CD1c-positive myeloid dendritic cell (primary cell): ENCODE measurements around the gene NDRG4.

Experiments
- DNase-seq: peaks from one replicate; pipeline ENCODE4 v3.0.0-alpha.2; 2016; ENCODE audit errors: extremely low spot score

The NDRG4 gene, protein sequence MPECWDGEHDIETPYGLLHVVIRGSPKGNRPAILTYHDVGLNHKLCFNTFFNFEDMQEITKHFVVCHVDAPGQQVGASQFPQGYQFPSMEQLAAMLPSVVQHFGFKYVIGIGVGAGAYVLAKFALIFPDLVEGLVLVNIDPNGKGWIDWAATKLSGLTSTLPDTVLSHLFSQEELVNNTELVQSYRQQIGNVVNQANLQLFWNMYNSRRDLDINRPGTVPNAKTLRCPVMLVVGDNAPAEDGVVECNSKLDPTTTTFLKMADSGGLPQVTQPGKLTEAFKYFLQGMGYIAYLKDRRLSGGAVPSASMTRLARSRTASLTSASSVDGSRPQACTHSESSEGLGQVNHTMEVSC

GRCh38 chr16:58499615-58500351 lies at the start of gene NDRG4:
NDRG4 (plus strand) TSS chr16:58500143; CDS start chr16:58500249, 106 bp downstream.
- peak; percentile 34 for DNase-seq

DNA sequence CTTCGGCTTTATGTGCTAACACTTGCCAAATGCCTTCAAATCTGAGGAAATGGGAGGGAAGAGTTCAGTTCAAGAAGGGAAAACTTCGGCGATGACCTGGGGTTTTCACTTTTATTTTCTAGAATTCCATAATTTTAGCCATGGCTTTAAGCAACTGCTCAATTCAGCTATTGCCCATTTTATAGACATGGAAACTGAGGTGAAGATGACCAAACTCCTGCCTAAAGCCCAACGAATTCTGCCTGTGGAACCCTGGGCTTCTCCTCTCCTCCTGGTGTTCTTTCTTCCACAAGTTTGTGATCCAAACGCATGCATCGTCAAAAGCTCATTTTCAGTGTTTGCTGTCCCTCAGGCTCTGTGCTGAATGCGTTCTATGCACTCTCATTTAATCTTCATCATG lies 49.4 kb upstream of the NDRG4 start:
- DNase-seq: no peak

GRCh38 chr16:58451265-58451689 lies 48.7 kb upstream of the NDRG4 start:
- DNase-seq: no peak

GRCh38 chr16:58451945-58452401 lies 48.0 kb upstream of the NDRG4 start:
- DNase-seq: peak; percentile 33

DNA sequence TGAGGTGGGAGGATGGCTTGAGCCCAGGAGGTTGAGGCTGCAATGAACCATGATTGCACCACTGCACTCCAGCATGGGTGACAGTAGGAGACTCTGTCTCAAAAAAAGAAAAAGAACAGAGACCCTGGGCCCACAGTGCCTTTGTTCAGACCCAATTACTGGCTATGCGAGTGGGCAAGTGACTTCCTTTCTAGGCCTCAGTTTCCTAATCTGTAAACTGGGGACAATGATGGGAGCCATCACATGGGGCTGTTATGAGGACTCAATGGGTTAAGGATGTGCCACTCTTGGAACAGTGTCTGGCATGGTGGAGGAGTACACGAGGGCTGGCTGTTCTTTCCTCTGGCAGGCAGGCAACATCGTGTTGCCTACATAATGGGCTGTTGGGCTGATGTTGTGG lies 47.3 kb upstream of the NDRG4 start:
- no peak for DNase-seq

GRCh38 chr16:58454178-58454577 lies 45.8 kb upstream of the NDRG4 start:
- DNase-seq: no peak

- no peak for DNase-seq
Observed at GRCh38 chr16:58454856-58455255, 45.1 kb upstream of the NDRG4 start.

DNA sequence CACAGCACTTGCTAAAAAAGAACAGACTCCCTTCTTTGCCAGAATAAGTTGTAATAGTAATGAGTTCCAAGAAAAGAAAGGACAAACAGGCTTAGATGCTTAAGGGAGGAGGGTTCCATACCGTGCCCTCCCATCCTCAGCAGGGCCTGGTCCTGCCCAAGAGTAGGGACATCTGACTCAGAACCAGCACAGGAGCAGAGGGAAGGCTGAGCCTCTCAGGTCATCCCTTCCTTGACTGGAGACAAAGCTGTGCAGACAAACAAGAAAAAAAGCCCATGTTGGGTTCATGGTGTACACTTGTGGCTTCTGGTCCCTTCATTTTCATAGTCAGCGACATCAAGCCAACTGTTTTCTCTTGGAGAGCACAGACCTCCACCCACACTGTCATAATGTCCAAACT lies 44.2 kb upstream of the NDRG4 start:
- DNase-seq: no peak

DNA sequence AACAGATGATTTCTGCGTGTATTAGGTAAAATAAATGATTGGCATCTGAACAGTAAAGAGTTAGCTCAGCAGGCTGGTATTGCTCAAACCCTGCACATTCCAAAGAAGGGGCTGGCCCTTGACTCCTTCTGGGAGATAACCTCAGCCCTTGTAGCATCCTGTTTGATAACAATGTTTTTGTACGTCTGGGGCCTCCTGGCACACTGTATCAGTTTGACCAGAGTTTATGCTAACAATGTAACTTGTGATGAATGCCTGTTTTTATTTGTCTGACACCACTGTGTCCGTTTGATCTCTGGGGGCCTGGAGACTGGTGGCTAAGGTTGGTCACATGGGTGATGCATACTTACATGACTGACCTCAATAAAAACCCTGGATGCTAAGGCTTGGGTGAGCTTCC lies 43.8 kb upstream of the NDRG4 start:
- DNase-seq: no peak

DNA sequence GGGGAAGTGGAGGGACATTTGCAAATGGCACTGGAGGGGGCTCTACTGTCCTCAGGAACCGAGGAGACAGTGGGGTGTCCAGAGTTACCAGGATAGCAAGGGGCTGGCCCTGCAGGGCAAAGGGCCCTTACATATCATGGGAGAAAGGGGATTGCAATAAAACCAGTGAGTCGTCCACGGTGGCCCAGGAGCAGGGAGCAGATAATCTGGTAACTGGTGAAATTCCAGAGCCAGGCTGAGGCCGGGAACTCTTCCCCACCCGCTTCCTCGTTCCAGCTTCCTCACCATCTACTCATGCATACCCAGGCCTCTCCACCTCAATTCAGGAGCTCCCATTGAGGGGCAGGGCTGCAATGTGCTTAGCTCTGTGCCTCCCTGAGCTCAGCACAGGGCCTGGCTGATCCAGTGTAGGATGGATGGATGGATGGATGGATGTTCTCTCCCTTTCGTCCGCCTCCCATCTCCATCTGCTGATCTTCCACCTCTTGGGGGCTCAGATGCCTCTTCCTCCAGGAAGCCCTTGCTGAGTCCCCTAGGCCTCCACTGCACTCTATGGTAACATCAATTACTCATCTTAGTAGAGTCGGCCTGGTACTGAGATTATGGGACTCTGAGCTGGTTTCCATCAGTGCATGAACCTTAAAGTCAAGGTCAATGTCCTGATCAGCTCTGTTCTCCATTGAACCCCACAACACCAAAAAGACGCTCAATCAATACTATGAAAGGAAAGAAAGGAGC lies 41.2 kb upstream of the NDRG4 start:
- DNase-seq: no peak

GRCh38 chr16:58459344-58460218 lies 40.4 kb upstream of the NDRG4 start:
- DNase-seq: peak; percentile 8

DNA sequence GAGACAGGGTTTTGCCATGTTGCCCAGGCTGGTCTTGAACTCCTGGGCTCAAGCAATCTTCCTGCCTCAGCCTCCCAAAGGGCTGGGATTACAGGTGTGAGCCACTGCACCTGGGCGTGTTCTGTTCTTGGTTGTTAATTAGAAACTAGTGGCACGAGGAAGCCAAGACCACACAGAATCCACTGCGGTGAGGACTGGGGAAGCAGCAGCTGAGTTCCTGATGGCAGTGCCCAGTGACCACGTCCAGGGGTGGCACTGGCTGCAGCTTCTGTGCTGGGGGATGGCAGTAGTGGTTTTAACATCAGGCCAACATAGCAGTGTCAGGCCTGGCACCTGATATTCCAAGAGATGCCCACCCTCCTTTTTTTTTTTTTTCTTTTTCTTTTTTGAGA lies 39.7 kb upstream of the NDRG4 start:
- no peak for DNase-seq

DNA sequence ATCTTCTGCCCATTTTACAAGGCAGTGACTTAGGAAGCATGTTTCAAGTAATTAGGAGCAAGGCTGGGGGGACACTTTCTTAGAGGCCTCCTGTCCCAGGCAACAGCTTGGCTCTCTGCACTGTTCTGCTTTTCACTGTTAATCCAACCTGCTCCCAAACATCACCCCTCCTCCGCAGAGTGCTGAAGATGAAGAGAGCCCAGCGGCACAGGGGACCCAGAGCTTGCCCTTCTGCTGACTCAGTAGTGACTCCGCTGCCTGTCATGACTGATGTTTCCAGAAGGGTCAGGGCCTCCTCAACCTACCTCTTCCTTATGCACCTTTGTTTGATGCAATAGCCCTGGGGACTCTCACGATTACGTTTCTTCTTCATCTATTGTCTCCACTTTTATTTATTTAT lies 38.9 kb upstream of the NDRG4 start:
- no peak for DNase-seq

DNA sequence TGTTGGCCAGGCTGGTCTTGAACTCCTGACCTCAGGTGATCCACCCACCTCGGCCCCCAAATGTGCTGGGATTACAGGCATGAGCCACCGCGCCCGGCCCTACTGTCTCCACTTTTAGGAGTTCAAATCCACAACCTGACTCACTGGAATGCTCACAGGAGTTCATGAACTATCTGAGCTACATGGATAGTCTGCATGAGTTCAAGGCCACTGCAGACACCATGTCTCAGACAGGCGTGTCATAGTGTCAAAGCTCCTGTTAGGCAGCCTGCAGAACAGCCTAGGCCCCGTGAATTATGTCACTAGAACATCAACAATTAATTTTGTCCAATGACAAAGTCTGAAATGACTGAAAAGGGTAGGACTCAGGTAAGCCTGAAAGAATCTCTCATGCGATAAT lies 38.3 kb upstream of the NDRG4 start:
- DNase-seq: no peak

DNA sequence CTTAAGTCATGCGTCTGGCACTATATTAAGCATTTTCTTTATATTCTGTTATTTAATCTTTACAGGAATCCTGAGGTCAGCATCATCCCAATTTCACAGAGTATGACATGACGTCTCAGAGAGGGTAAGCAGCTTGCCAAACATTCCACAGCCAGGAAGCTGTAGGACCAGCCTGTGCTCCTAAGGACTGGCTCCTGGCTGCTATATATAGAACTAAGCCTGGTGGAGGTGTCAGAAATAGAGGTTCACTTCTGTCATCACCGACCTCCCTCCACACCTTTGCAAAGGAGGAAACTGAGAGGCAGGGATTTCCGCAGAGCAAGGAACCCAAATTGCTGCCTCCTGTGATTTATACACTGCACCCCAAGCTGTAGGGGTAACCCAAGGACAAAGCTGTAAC lies 37.9 kb upstream of the NDRG4 start:
- DNase-seq: no peak

GRCh38 chr16:58462499-58462996 lies 37.4 kb upstream of the NDRG4 start:
- no peak for DNase-seq

DNA sequence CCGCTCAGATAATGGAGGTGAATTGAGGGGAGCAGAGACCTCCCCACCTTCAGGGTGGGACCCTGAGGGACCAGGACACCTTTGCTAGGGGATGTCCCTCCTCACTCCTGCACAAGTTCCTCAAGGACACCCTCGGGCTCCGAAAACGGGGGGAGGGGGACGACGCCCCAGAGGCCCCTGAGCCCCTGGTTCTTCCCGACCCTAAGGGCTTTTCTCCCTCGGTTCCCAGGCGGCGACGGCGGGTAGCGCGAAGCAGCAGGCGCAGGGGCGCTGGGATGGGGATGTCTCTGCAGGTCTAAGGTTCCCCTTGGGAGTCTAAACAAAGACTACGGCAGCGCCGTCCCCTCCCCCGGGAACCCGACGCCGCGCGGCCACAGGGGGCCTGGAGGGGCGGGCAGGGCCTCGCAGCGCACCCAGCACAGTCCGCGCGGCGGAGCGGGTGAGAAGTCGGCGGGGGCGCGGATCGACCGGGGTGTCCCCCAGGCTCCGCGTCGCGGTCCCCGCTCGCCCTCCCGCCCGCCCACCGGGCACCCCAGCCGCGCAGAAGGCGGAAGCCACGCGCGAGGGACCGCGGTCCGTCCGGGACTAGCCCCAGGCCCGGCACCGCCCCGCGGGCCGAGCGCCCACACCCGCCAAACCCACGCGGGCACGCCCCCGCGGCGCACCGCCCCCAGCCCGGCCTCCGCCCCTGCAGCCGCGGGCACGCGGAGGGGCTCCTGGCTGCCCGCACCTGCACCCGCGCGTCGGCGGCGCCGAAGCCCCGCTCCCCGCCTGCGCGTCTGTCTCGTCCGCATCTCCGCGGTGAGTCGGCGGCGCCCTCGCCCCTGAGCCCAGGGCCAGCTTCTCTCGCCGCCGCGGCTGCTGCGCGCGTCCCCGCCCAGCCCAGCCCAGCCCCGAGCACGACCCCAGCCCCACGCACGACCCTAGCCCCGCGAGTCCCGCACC lies 36.7 kb upstream of the NDRG4 start:
- no peak for DNase-seq

DNA sequence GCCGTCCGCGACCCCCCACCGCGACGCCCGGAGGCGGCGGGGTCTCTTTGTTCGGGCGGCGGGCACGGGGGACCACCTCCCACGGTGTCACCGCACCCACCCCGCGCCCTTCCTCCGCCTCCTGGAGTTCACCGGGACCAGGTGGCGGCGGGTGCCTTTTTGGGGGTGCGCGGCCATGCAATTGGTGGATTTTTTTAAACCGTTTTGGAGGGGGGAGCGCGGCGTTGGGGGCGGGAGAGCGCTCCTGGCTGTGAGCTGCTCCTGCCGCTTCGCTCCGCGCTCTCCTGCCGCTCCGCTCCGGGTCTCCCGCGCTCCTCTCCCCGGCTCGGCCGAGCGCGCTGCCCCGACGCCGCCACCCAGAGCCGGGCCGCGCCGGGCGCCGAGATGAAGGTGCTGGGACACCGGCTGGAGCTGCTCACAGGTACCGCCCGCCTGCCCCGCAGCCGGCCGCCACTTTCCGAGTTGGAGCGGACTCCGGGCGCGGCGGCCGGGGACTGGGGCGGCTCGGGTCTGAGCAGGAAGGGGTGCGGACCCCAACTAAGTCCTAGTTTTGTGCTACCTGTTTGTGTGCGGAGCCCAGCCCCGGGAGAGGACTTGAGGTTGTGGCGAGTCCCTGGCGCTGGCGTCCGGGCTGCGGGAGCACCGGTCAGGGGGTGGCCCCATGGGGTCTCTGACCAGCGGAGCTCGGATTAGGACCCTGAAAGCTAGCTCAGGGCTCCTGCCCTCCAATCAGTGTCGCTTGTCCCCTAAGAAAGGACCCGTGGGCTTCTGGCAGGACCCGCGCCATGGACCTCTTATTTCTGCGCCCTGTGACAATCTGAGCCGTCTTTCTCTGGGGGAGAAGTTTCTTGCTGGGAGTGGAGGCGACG lies 35.7 kb upstream of the NDRG4 start:
- no peak for DNase-seq
